Measurements from ENCODE around the gene PTK6. TPM values are rescaled to one million over a fixed set of nuclear protein-coding genes. Genes with fewer than 3 reads are reported as not detected.

Gene PTK6
- total RNA-seq, 1 experiment from 2014 or later: 6.7 TPM

GRCh38 chr20:63578224-63579016, 41.2 kb upstream of the PTK6 start:
- no TSS peak for BruUV-seq (replicated peaks)
- ChIA-PET POLR2A (no interaction called here), CTCF (no interaction called here), RAD21 (ENCODE audit: low non-redundant PET in 1 of 2, low total read pairs in 2 of 2, uncharacterized antibody in 2 of 2, unreplicated experiment in 2 of 2) (no interaction called here)
- Histone ChIP-seq H3K27ac (ENCODE audit: low read depth, low read length) (no peak overlapping the region), H3K4me2 (ENCODE audit: low read length) (no peak overlapping the region), H3K9ac (ENCODE audit: low read length) (no peak overlapping the region), H3K79me2 (ENCODE audit: insufficient read depth, low read length) (peaks cover 4% of the 10 kb centered on the region; the same call in 1 of the 2 replicates), H2AFZ (ENCODE audit: low read depth, low read length, poor library complexity, severe bottlenecking) (no peak overlapping the region), H3K27me3 (ENCODE audit: insufficient read depth, low read length) (no peaks in the 10 kb centered on the region), H3K9me3 (ENCODE audit: control insufficient read depth in 1 of 2, insufficient read depth in 1 of 2, low read depth in 1 of 2, low read length in 2 of 2) (no peaks in the 10 kb centered on the region), H3K36me3 (ENCODE audit: control insufficient read depth in 1 of 2, insufficient read depth in 2 of 2, low read length in 2 of 2) (no peaks in the 10 kb centered on the region), H4K20me1 (ENCODE audit: insufficient read depth) (no peaks in the 10 kb centered on the region), H3K4me1 (ENCODE audit: control insufficient read depth in 1 of 2, insufficient read depth in 2 of 2, low read length in 2 of 2) (peaks cover 10 to 29% of the 10 kb centered on the region in 2 experiments), H3K4me3 (replicated peaks in 1 of 2; ENCODE audit: low read depth in 1 of 2, low read length in 2 of 2) (no peak overlapping the region), H3K9me2 (ENCODE audit: insufficient read depth) (no peaks in the 10 kb centered on the region)
- no peak for TF ChIP-seq ZFX (IDR thresholded peaks at IDR 0.05)
- no peak for TF ChIP-seq ZNF274 (IDR thresholded peaks at IDR 0.05; ENCODE audit: low read depth, low read length)
- TF ChIP-seq, protein P1, sequence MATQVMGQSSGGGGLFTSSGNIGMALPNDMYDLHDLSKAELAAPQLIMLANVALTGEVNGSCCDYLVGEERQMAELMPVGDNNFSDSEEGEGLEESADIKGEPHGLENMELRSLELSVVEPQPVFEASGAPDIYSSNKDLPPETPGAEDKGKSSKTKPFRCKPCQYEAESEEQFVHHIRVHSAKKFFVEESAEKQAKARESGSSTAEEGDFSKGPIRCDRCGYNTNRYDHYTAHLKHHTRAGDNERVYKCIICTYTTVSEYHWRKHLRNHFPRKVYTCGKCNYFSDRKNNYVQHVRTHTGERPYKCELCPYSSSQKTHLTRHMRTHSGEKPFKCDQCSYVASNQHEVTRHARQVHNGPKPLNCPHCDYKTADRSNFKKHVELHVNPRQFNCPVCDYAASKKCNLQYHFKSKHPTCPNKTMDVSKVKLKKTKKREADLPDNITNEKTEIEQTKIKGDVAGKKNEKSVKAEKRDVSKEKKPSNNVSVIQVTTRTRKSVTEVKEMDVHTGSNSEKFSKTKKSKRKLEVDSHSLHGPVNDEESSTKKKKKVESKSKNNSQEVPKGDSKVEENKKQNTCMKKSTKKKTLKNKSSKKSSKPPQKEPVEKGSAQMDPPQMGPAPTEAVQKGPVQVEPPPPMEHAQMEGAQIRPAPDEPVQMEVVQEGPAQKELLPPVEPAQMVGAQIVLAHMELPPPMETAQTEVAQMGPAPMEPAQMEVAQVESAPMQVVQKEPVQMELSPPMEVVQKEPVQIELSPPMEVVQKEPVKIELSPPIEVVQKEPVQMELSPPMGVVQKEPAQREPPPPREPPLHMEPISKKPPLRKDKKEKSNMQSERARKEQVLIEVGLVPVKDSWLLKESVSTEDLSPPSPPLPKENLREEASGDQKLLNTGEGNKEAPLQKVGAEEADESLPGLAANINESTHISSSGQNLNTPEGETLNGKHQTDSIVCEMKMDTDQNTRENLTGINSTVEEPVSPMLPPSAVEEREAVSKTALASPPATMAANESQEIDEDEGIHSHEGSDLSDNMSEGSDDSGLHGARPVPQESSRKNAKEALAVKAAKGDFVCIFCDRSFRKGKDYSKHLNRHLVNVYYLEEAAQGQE (IDR thresholded peaks at IDR 0.05; ENCODE audit: low read depth): no peak
- TF ChIP-seq ATF3 (IDR thresholded peaks at IDR 0.05): no peak
- TF ChIP-seq YY1 (IDR thresholded peaks at IDR 0.05; ENCODE audit: extremely low read depth, insufficient replicate concordance, low read depth, low read length): no peak
- TF ChIP-seq EZH2 (IDR thresholded peaks at IDR 0.05): no peak
- no peak for TF ChIP-seq RAD21 (IDR thresholded peaks at IDR 0.05; ENCODE audit: low read depth)
- no peak for TF ChIP-seq SRF (IDR thresholded peaks at IDR 0.05; ENCODE audit: low read depth)
- no peak for TF ChIP-seq CEBPB (IDR thresholded peaks at IDR 0.05; ENCODE audit: low read depth)
- TF ChIP-seq, protein P2, sequence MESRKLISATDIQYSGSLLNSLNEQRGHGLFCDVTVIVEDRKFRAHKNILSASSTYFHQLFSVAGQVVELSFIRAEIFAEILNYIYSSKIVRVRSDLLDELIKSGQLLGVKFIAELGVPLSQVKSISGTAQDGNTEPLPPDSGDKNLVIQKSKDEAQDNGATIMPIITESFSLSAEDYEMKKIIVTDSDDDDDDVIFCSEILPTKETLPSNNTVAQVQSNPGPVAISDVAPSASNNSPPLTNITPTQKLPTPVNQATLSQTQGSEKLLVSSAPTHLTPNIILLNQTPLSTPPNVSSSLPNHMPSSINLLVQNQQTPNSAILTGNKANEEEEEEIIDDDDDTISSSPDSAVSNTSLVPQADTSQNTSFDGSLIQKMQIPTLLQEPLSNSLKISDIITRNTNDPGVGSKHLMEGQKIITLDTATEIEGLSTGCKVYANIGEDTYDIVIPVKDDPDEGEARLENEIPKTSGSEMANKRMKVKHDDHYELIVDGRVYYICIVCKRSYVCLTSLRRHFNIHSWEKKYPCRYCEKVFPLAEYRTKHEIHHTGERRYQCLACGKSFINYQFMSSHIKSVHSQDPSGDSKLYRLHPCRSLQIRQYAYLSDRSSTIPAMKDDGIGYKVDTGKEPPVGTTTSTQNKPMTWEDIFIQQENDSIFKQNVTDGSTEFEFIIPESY (IDR thresholded peaks at IDR 0.05; ENCODE audit: extremely low read depth, insufficient replicate concordance, low read length): no peak
- no peak for TF ChIP-seq EGR1 (IDR thresholded peaks at IDR 0.05; ENCODE audit: low read depth)
- TF ChIP-seq EZH2phosphoT487 (IDR thresholded peaks at IDR 0.05; ENCODE audit: borderline replicate concordance): no peak
- TF ChIP-seq POLR2A (IDR thresholded peaks at IDR 0.05; ENCODE audit: borderline replicate concordance, extremely low read depth, insufficient read depth, insufficient read length): no peak
- TF ChIP-seq FOSL1 (IDR thresholded peaks at IDR 0.05; ENCODE audit: low read depth): no peak
- TF ChIP-seq POLR2AphosphoS5 (IDR thresholded peaks at IDR 0.05; ENCODE audit: low read depth, low read length): no peak
- ATAC-seq (no peak), DNase-seq (ENCODE audit: low read depth, low spot score) (no peak)
- intact Hi-C loops (cut with micrococcal nuclease): loop anchor here (10.0 kb wide), 1 partner anchor 46 kb away; the partner anchor contains the start of gene GMEB2

Measured in HCT116 (cell line).